GM21576 (cell line): ENCODE data around the gene MYO10.
"Not testable (repeated sequence)": the region's sequence is repeated elsewhere in the genome, so short reads cannot be mapped to it uniquely, and the experiment has no call there.

Experiments
- ATAC-seq: cut with Tn5 transposase; IDR thresholded peaks from one replicate; pipeline ENCODE4 v1.9.1; 2021; ENCODE audit warnings: mild to moderate bottlenecking, moderate library complexity; ENCODE audit not compliant: unreplicated experiment

Gene MYO10

GRCh38 chr5:16889203-16889971 lies 46.7 kb downstream of the MYO10 start:
- ATAC-seq, result no peak

GRCh38 chr5:16888694-16889124 lies 47.4 kb downstream of the MYO10 start:
- no peak for ATAC-seq

GRCh38 chr5:16886793-16887345 lies 49.2 kb downstream of the MYO10 start:
- no peak for ATAC-seq

GRCh38 chr5:16886366-16886736 lies 49.7 kb downstream of the MYO10 start:
- ATAC-seq, result no peak

- no peak for ATAC-seq
Observed at GRCh38 chr5:16885635-16886365, 50.3 kb downstream of the MYO10 start.

- ATAC-seq, result no peak
Observed at GRCh38 chr5:16884595-16884994, 51.5 kb downstream of the MYO10 start.

- no peak for ATAC-seq
Observed at GRCh38 chr5:16883806-16884205, 52.3 kb downstream of the MYO10 start.

- ATAC-seq, result no peak
Observed at GRCh38 chr5:16883176-16883575, 52.9 kb downstream of the MYO10 start.

- no peak for ATAC-seq
Observed at GRCh38 chr5:16881251-16881650, 54.8 kb downstream of the MYO10 start.

- ATAC-seq, result no peak
Observed at GRCh38 chr5:16880547-16880946, 55.5 kb downstream of the MYO10 start.

GRCh38 chr5:16879650-16880049 lies 56.4 kb downstream of the MYO10 start:
- no peak for ATAC-seq

- no peak for ATAC-seq
Observed at GRCh38 chr5:16879191-16879590, 56.9 kb downstream of the MYO10 start.

- no peak for ATAC-seq
Observed at GRCh38 chr5:16877267-16877935, 58.7 kb downstream of the MYO10 start.

GRCh38 chr5:16874424-16874823 lies 61.7 kb downstream of the MYO10 start:
- ATAC-seq, result not testable (repeated sequence)

GRCh38 chr5:16871746-16872339 lies 64.2 kb downstream of the MYO10 start:
- no peak for ATAC-seq

- no peak for ATAC-seq
Observed at GRCh38 chr5:16870878-16871277, 65.2 kb downstream of the MYO10 start.

- ATAC-seq, result no peak
Observed at GRCh38 chr5:16869821-16870796, 66.0 kb downstream of the MYO10 start.

GRCh38 chr5:16867577-16867953 lies 68.5 kb downstream of the MYO10 start:
- no peak for ATAC-seq

GRCh38 chr5:16866795-16867576 lies 69.1 kb downstream of the MYO10 start:
- no peak for ATAC-seq
